GM12891 (cell line): ENCODE data around the gene TEX28.
"Not testable (repeated sequence)": the region's sequence is repeated elsewhere in the genome, so short reads cannot be mapped to it uniquely, and the experiment has no call there.

Source experiments
- PAX5 ChIP-seq: IDR thresholded peaks from 2 replicates; pipeline ENCODE4 v1.6.1; 2011; ENCODE audit warnings: low read length, moderate library complexity, mild to moderate bottlenecking; ENCODE audit not compliant: insufficient read depth, severe bottlenecking
- POLR2A ChIP-seq: IDR thresholded peaks from 2 replicates; pipeline ENCODE4 v1.6.1; 2011; ENCODE audit warnings: low read depth, low read length, control low read depth
- POLR2AphosphoS5 ChIP-seq: IDR thresholded peaks from 2 replicates; pipeline ENCODE4 v1.6.1; 2011; ENCODE audit warnings: low read depth, low read length, control low read depth
- POU2F2 ChIP-seq: IDR thresholded peaks from 2 replicates; pipeline ENCODE4 v1.6.1; 2011; ENCODE audit warnings: low read depth, mild to moderate bottlenecking, control low read depth, low read length, moderate library complexity
- SPI1 ChIP-seq: IDR thresholded peaks from 2 replicates; pipeline ENCODE4 v1.6.1; 2011; ENCODE audit warnings: low read depth, low read length, control low read depth
- TAF1 ChIP-seq: IDR thresholded peaks from 2 replicates; pipeline ENCODE4 v1.6.1; 2011; ENCODE audit warnings: low read depth, low read length, control low read depth

DNA sequence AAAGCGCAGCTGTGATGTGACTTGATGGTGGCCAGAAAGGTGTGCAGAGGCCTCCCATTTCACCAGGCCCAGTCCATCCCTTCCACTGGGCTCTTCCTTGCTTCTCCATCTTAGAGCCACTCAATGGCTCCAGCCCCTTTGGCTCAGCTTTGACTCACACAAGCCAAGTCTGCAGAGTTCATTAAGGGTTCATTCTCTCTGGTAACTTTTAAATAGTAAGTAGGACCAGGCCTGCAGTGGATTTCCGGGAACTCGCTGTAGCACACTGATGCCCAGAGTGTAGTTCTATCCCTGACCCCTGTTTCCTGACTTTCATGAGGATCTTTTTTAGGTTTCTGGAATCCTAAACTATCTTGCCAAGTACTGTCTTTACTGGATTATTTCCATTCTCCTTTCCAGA, 63.5 kb downstream of the TEX28 start:
- TF ChIP-seq POLR2A, TAF1, POLR2AphosphoS5, SPI1, PAX5, POU2F2: not testable (repeated sequence)
